ENCODE data around the gene ENTPD5. TPM values are rescaled to one million over a fixed set of nuclear protein-coding genes. Genes with fewer than 3 reads are reported as not detected.

ENTPD5 gene
- total and polyA plus RNA-seq, 2 donors (not counting 1 experiment from before 2014, with no cell fraction given) = 5.5 to 14.7 TPM

DNA sequence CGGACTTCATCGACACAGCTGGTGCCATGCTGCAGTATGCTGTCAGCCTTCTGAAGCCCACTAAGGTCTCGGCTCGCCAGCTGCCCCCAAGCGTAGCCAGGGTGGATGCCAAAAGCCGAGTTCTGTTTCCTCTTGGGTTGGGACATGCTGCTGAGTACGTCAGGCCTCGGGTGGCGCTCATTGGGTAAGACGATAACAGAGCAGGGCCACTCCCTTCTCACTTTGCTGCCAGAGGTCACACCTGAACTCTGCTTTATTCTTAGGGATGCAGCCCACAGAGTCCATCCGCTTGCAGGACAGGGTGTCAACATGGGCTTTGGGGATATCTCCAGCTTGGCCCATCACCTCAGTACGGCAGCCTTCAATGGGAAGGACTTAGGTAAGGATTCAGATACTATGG, 57.9 kb downstream of the ENTPD5 start:
- Histone ChIP-seq H3K9ac (ENCODE audit: low read length) (no peak overlapping the region), H3K4me3 (ENCODE audit: control extremely low read depth in 1 of 5, extremely low read depth in 1 of 5, insufficient read depth in 1 of 5, low read depth in 2 of 5, low read length in 4 of 5) (no peak overlapping the region), H2AFZ (ENCODE audit: insufficient read depth, low read depth, low read length, poor library complexity, severe bottlenecking) (no peak overlapping the region), H3K9me3 (ENCODE audit: control extremely low read depth in 1 of 3, control insufficient read depth in 2 of 3, insufficient read depth in 1 of 3, low read length in 2 of 3) (no peaks in the 10 kb centered on the region), H3K4me1 (ENCODE audit: control insufficient read depth in 2 of 2, insufficient read depth in 2 of 2, low read length in 2 of 2) (no peaks in the 10 kb centered on the region), H3K36me3 (replicated peaks in 1 of 2; ENCODE audit: control extremely low read depth in 1 of 2, control insufficient read depth in 1 of 2, extremely low read depth in 1 of 2, insufficient read depth in 2 of 2, low read length in 1 of 2) (peaks cover 0 to 60% of the 10 kb centered on the region in 2 experiments), H3K4me2 (replicated peaks; ENCODE audit: low read depth, low read length, poor library complexity, severe bottlenecking) (no peak overlapping the region), H4K20me1 (ENCODE audit: control insufficient read depth, insufficient read depth, low read length, poor library complexity, severe bottlenecking) (no peaks in the 10 kb centered on the region), H3K27me3 (replicated peaks in 1 of 4; ENCODE audit: control extremely low read depth in 1 of 4, control insufficient read depth in 3 of 4, insufficient read depth in 4 of 4, low read length in 3 of 4) (no peaks in the 10 kb centered on the region), H3K79me2 (ENCODE audit: control insufficient read depth, insufficient read depth, low read length) (no peaks in the 10 kb centered on the region), H3K27ac (ENCODE audit: low read length in 2 of 2) (no peak overlapping the region)
- TF ChIP-seq, protein P1, sequence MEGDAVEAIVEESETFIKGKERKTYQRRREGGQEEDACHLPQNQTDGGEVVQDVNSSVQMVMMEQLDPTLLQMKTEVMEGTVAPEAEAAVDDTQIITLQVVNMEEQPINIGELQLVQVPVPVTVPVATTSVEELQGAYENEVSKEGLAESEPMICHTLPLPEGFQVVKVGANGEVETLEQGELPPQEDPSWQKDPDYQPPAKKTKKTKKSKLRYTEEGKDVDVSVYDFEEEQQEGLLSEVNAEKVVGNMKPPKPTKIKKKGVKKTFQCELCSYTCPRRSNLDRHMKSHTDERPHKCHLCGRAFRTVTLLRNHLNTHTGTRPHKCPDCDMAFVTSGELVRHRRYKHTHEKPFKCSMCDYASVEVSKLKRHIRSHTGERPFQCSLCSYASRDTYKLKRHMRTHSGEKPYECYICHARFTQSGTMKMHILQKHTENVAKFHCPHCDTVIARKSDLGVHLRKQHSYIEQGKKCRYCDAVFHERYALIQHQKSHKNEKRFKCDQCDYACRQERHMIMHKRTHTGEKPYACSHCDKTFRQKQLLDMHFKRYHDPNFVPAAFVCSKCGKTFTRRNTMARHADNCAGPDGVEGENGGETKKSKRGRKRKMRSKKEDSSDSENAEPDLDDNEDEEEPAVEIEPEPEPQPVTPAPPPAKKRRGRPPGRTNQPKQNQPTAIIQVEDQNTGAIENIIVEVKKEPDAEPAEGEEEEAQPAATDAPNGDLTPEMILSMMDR (IDR thresholded peaks at IDR 0.05) = no peak
- CTCF ChIA-PET = no interaction called here
- no peak overlapping the region for H3K27ac Mint-ChIP-seq
- H3K4me1 Mint-ChIP-seq = no peaks in the 10 kb centered on the region
- no peaks in the 10 kb centered on the region for H3K27me3 Mint-ChIP-seq
- WGBS (ENCODE audit: insufficient coverage) = 97% methylated on average over 12 of the region's 12 CpGs
- H3K9me3 Mint-ChIP-seq (ENCODE audit: insufficient read depth) = no peaks in the 10 kb centered on the region
- POLR2A ChIA-PET = no interaction called here
- H3K4me3 Mint-ChIP-seq = no peak overlapping the region
- intact Hi-C loops (cut with micrococcal nuclease) = no loop called here
- DNase-seq = no peak
- ATAC-seq (ENCODE audit: low read depth) = no peak

DNA sequence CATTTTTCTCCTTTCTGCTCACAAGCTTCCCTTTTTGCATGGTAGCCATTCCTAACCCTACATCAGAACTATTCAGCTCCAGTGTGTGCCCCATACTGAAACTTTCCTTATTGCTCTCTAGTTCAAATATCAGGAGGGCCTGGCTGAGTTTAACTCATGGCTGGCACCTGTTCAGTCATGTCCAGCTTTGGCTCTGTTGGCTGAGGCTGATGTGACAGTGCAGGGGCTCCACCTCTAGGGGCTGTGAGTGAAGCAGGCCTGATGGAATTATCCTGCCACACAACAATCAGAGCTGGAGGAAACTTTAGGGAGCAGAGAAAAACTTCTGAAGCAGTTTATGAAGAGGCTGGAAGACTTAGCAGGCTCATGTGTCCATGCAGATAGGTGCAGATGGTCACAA, 60.5 kb downstream of the ENTPD5 start:
- Mint-ChIP-seq H3K4me3 (no peak overlapping the region), H3K4me1 (no peaks in the 10 kb centered on the region), H3K9me3 (ENCODE audit: insufficient read depth) (no peaks in the 10 kb centered on the region), H3K27me3 (no peaks in the 10 kb centered on the region), H3K27ac (no peak overlapping the region)
- no peak for TF ChIP-seq EZH2 (IDR thresholded peaks at IDR 0.05; ENCODE audit: borderline replicate concordance, insufficient read depth, low read depth, low read length, poor library complexity, severe bottlenecking)
- TF ChIP-seq, protein P1 (IDR thresholded peaks at IDR 0.05) = no peak
- Histone ChIP-seq H3K36me3 (replicated peaks in 1 of 2; ENCODE audit: control extremely low read depth in 1 of 2, control insufficient read depth in 1 of 2, extremely low read depth in 1 of 2, insufficient read depth in 2 of 2, low read length in 1 of 2) (peaks cover 2 to 68% of the 10 kb centered on the region in 2 experiments), H3K79me2 (ENCODE audit: control insufficient read depth, insufficient read depth, low read length) (no peaks in the 10 kb centered on the region), H3K4me1 (ENCODE audit: control insufficient read depth in 2 of 2, insufficient read depth in 2 of 2, low read length in 2 of 2) (no peaks in the 10 kb centered on the region), H4K20me1 (ENCODE audit: control insufficient read depth, insufficient read depth, low read length, poor library complexity, severe bottlenecking) (no peaks in the 10 kb centered on the region), H3K4me2 (replicated peaks; ENCODE audit: low read depth, low read length, poor library complexity, severe bottlenecking) (no peak overlapping the region), H3K27me3 (replicated peaks in 1 of 4; ENCODE audit: control extremely low read depth in 1 of 4, control insufficient read depth in 3 of 4, insufficient read depth in 4 of 4, low read length in 3 of 4) (no peaks in the 10 kb centered on the region), H2AFZ (ENCODE audit: insufficient read depth, low read depth, low read length, poor library complexity, severe bottlenecking) (no peak overlapping the region), H3K27ac (ENCODE audit: low read length in 2 of 2) (no peak overlapping the region), H3K9me3 (ENCODE audit: control extremely low read depth in 1 of 3, control insufficient read depth in 2 of 3, insufficient read depth in 1 of 3, low read length in 2 of 3) (no peaks in the 10 kb centered on the region), H3K9ac (ENCODE audit: low read length) (no peak overlapping the region), H3K4me3 (ENCODE audit: control extremely low read depth in 1 of 5, extremely low read depth in 1 of 5, insufficient read depth in 1 of 5, low read depth in 2 of 5, low read length in 4 of 5) (no peak overlapping the region)
- no peak for ATAC-seq (ENCODE audit: low read depth)
- POLR2A ChIA-PET = no interaction called here
- intact Hi-C loops (cut with micrococcal nuclease) = loop anchor here (10.0 kb wide), 1 partner anchor 1046 kb away; the partner anchor contains the start of gene EIF2B2
- CTCF ChIA-PET = no interaction called here
- no peak for DNase-seq

Data from B cell (primary cell).